NCI-H1694 (cell line): ENCODE measurements around the gene ANO8.
"Not testable (repeated sequence)": the region's sequence is repeated elsewhere in the genome, so short reads cannot be mapped to it uniquely, and the experiment has no call there.

Source experiments
- DNase-seq: peaks from one replicate; lab custom pipeline; 2025; lab: John Stamatoyannopoulos, UW

Gene ANO8

GRCh38 chr19:17286752-17287151 is 47.9 kb downstream of the ANO8 start:
- DNase-seq: no peak

- DNase-seq: no peak
These were observed 48.4 kb downstream of the ANO8 start for GRCh38 chr19:17286263-17286662.

DNA sequence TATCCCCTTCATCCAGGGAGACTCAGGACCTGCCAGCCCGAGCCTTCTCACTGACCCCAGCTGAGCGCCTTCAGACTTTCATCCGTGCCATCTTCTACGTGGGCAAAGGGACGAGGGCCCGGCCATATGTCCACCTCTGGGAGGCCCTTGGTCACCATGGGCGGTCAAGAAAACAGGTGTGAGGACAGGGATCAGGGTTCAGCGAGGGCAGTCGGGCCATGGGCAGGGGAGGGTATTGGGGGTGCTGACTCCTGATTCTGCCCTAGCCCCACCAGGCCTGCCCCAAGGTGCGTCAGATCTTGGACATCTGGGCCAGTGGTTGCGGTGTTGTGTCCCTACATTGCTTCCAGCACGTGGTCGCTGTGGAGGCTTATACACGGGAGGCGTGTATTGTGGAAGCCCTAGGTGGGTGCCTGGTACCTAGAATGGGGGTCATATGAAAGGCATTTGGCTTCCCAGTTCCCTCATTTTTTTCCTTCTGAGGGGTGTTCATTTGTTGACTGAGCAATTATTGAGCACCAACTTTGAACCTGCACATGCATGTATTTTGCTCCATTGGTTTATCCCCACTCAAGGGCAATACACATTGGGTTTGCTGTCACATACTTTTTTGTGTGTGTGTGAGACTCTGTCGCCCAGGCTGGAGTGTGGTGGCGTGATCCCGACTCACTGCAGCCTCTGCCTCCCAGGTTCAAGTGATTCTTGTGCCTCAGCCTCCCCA is 49.1 kb downstream of the ANO8 start:
- DNase-seq: no peak

- no peak for DNase-seq
These were observed 51.1 kb downstream of the ANO8 start for GRCh38 chr19:17283504-17283996.

GRCh38 chr19:17282488-17283125 is 52.0 kb downstream of the ANO8 start:
- peak; percentile 29 for DNase-seq

GRCh38 chr19:17281391-17282304 is 53.0 kb downstream of the ANO8 start, which contains the start of gene ANKLE1:
ANKLE1 (plus strand) TSS chr19:17281901; CDS start chr19:17281921, 20 bp downstream.
- no peak for DNase-seq

GRCh38 chr19:17279436-17279835 is 55.2 kb downstream of the ANO8 start:
- DNase-seq: no peak

- no peak for DNase-seq
These were observed 59.0 kb downstream of the ANO8 start for GRCh38 chr19:17275441-17276175.

- DNase-seq: not testable (repeated sequence)
These were observed 59.8 kb downstream of the ANO8 start for GRCh38 chr19:17274892-17275291.
